IPS-18a (cell line): ENCODE results near the gene PDYN.

Experiments used
- H3K27ac ChIP-seq: one replicate; pipeline ENCODE4 v1.5.1; 2013; ENCODE audit warnings: low read length
- H3K27me3 ChIP-seq: one replicate; pipeline ENCODE4 v1.6.1; 2013; ENCODE audit warnings: mild to moderate bottlenecking, low read length; ENCODE audit not compliant: control insufficient read depth, insufficient read depth
- H3K36me3 ChIP-seq: one replicate; pipeline ENCODE4 v1.6.1; 2013; ENCODE audit warnings: low read depth, low read length; ENCODE audit not compliant: control insufficient read depth
- H3K4me1 ChIP-seq: one replicate; pipeline ENCODE4 v1.6.1; 2013; ENCODE audit warnings: low read depth, low read length; ENCODE audit not compliant: control insufficient read depth
- H3K4me3 ChIP-seq: one replicate; pipeline ENCODE4 v1.5.1; 2013; ENCODE audit warnings: low read length
- H3K9ac ChIP-seq: one replicate; pipeline ENCODE4 v1.6.1; 2013; ENCODE audit warnings: mild to moderate bottlenecking, low read length, moderate library complexity
- H3K9me3 ChIP-seq: one replicate; pipeline ENCODE4 v1.6.1; 2013; ENCODE audit warnings: low read depth, low read length; ENCODE audit not compliant: control insufficient read depth

Gene PDYN

DNA sequence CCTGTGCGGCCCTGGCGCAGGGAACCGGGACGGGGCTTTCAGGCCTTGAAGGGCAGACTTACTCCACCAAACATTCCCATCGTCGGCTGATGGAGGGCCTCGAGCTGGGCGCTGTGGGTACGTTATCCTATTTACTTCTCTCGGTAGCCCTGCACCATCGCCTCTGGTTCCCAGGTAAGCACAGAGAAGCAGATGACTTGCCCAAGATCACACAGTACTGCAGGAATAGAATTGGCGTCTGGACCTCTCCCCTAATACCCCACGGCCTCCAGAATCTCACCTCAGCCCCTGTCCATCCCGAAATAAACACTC lies 46.4 kb downstream of the PDYN start:
- peaks cover 42% of the 10 kb centered on the region for H3K4me1 ChIP-seq
- H3K9me3 ChIP-seq: no peaks in the 10 kb centered on the region
- no peak overlapping the region for H3K27ac ChIP-seq
- peak overlapping the region; percentile 58 for H3K4me3 ChIP-seq
- H3K9ac ChIP-seq: no peak overlapping the region
- peaks cover 55% of the 10 kb centered on the region for H3K27me3 ChIP-seq
- H3K36me3 ChIP-seq: no peaks in the 10 kb centered on the region

DNA sequence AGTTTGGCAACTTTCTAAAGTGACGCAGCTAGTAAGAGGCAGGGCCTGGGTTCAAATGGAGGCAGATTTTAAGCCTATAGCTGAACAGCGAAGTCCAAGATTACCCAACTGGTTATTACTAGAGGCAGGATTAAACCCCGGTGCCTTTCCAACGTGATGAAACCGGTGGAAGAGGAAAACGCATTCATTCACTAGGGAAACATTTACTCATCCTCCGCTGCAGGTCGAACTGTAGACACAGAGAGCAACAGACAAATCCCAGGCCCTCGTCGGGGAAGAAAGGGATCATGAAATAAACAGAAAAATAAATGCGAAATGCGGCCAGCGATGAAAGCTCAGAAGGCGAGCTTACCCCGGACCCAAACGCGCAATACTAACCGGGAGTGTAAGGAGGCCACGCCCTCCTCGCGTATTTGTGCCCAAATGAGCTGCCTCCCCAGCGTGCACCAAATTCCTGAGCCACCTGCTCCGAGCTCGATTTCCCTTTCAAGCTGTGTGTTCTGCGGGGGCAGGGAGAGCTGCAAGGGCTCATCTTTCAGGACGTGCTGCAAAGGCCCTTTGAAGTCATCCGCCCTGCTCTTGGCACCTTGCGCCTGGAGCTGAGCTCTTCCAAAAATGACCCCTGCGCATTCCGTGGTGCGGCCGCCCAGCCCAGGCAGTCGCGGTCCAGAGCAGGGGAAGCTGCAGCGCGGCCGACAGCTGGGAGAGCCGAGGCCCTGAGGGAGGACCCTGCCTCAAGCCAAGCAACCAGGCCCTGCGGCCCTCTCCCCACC lies 46.9 kb downstream of the PDYN start:
- H3K36me3 ChIP-seq: no peaks in the 10 kb centered on the region
- H3K27ac ChIP-seq: no peak overlapping the region
- peaks cover 38% of the 10 kb centered on the region for H3K4me1 ChIP-seq
- peak overlapping the region; percentile 38 for H3K9ac ChIP-seq
- H3K9me3 ChIP-seq: no peaks in the 10 kb centered on the region
- peak overlapping the region; percentile 58 for H3K4me3 ChIP-seq
- H3K27me3 ChIP-seq: peaks cover 50% of the 10 kb centered on the region

DNA sequence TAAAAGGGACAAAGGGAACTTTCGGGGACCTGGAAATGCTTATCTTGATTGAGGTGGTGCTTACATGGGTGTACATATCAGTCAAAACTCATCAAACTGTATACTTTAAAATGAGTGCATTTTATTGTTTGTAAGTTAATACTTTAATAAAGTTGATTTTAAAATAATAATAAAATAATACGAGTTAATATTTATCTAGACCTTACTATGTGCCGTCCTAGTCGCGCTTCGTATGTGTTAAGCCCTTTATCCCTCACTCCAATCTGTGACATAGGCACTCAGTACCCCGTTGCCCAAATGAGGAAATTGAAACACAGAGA lies 47.5 kb downstream of the PDYN start:
- Histone ChIP-seq H3K36me3 (no peaks in the 10 kb centered on the region), H3K4me1 (peaks cover 33% of the 10 kb centered on the region), H3K9ac (peak overlapping the region; percentile 38), H3K27ac (no peak overlapping the region), H3K9me3 (no peaks in the 10 kb centered on the region), H3K27me3 (peaks cover 44% of the 10 kb centered on the region), H3K4me3 (peak overlapping the region; percentile 58)

DNA sequence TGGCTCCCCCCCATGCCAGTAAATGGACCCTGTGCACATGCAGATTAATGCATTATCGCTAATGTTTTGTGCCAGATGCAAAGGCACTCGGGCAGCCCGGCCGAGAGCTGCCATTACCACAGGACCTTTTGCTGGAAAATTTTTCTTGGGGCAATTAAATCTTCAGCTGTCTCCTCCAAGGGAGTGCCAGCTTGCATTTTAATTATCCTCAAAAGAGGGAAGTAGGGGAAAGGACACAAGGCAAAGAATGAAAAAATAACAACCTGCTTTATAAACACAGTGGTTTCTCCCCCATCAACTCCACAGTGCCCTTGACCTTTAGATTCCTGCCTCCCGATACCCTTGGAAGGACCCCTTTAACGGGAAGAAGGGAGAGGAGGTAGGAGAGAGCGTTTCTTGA lies 48.2 kb downstream of the PDYN start:
- Histone ChIP-seq H3K27me3 (peaks cover 43% of the 10 kb centered on the region), H3K27ac (no peak overlapping the region), H3K4me1 (peaks cover 27% of the 10 kb centered on the region), H3K36me3 (no peaks in the 10 kb centered on the region), H3K9ac (no peak overlapping the region), H3K9me3 (no peaks in the 10 kb centered on the region), H3K4me3 (no peak overlapping the region)

DNA sequence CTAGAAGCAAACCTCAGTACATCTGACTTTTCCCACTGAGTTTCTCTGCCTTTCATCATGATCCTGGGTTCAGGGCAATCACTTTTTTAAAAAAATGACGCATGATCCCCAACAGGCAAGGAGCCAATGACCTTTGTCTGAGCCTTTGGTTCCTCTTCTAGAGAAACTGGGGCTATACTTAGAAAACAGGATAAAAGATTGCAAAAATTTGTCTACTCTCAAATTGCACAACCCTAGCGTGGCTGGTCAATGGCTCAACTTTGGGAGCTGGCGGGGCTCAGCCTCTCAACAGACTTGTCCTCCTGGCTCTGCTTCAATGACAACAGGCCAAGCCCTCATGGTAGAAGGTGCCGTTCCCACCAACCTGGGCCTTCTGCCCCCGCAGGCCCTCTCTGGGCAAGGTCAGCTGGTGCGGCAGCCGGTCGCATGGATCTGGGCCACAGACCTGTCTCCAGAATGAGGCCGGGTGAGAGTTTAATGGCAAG lies 48.7 kb downstream of the PDYN start:
- no peak overlapping the region for H3K27ac ChIP-seq
- H3K9ac ChIP-seq: no peak overlapping the region
- peaks cover 27% of the 10 kb centered on the region for H3K4me1 ChIP-seq
- no peaks in the 10 kb centered on the region for H3K9me3 ChIP-seq
- H3K36me3 ChIP-seq: no peaks in the 10 kb centered on the region
- peaks cover 43% of the 10 kb centered on the region for H3K27me3 ChIP-seq
- H3K4me3 ChIP-seq: no peak overlapping the region

DNA sequence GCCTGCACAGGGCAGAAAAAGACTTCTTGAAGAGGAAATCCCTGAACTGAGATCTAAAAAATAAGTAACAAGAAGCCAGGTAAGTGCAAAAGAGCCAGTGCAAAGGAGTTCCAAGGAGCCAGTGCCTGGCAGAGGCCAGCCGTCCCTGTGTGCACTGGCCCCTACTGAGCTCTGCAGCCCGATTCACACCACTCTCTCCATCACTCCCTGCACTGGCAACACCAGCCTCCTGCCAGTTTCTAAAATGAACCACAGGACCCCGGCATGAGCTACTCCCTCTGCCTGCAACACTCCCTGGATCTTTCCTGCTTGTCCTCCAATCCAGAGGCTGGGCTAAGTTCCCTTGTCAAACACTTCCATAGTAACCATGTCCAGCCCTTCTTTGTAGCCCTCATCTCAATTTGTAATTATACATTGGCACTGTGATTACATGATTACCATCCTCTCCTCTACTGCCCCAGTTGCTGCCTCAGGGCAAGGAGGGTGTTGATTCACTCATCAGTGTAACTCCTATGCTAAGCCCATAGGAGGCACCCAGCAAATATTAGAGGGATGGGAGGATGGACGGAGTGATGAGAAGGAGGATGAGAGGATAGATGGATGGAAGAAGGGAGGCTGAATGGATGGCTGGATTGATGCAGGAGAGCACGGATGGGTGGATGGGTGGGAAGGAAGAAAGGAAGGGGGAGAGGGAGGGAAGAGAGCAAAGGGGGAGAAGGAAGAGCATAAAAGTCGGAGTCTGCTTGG lies 49.3 kb downstream of the PDYN start:
- H3K4me1 ChIP-seq: peaks cover 23% of the 10 kb centered on the region
- H3K36me3 ChIP-seq: no peaks in the 10 kb centered on the region
- H3K9me3 ChIP-seq: no peaks in the 10 kb centered on the region
- H3K27me3 ChIP-seq: peaks cover 42% of the 10 kb centered on the region
- H3K4me3 ChIP-seq: no peak overlapping the region
- H3K27ac ChIP-seq: no peak overlapping the region
- no peak overlapping the region for H3K9ac ChIP-seq

DNA sequence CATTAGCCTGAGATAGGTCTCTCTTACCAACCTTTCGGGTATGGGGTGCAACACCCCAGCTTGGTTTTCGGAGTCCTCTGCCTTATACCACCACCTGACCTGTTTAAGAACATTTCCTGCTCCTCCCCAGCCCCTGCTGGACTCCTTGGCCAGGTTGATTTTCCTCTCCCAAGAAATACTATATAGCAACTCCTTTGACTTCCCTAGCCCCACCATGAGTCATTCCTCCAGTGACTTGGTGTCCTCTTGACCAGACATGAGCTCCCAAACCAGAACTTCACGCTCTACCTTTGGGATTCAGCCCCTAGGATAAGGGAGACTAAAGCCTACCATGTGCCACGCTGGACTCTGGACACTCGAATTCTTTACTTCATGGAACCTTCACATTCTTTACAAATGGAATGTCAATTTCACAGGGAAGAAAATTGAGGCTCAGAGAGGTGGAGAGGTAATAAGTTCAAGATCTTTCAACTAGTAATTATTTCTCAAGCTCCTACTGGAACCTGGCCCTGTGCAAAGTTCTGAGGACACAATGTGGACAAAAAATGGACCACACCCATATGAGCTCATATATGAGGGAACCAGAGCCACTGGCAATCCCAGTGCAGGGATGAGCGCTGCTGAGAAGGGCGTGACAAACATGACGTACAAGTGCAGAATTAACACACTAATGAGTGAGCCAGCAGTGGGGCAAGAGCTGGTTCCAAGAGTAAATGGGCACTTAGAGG lies 50.4 kb downstream of the PDYN start:
- H3K4me1 ChIP-seq: peaks cover 14% of the 10 kb centered on the region
- peaks cover 36% of the 10 kb centered on the region for H3K27me3 ChIP-seq
- no peak overlapping the region for H3K27ac ChIP-seq

DNA sequence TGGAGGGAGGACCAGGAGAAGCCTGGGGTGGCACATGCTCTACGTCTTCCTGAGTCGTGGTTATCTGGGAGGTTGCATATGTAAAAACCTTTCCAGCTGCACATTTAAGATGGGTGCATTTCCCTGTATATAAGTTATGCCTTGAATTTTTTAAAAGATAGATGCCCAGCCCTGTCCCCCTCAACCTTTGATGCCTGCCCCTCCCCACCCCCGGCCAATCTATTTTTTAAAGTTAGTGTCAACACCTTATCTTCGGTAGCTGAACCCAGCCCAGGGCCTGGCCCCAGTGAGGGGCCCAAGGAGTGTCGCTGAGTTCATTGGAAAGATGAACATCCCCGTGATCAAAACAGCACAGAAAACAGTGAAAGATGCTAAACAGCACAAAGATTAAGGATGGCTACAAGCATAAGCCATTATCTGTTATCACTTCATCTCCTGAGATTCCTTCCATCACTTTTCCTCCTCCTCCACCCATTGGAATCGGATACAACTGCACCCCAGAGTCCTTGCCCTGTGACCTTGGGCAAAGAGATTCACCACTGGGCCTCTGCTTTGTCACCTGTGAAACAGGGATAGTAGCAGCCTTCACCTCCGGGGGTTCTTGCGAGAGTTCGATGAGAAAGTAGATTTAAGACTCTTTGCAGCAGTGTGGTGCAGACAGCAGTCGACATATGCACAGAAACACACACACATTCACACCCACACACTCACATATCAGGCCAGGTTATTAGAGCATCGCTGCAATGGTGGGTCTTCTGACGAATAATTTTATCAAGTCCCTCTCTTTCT lies 51.2 kb downstream of the PDYN start:
- no peak overlapping the region for H3K4me3 ChIP-seq
- H3K27ac ChIP-seq: no peak overlapping the region
- no peak overlapping the region for H3K9ac ChIP-seq
- H3K27me3 ChIP-seq: peaks cover 29% of the 10 kb centered on the region
- H3K36me3 ChIP-seq: no peaks in the 10 kb centered on the region
- peaks cover 7% of the 10 kb centered on the region for H3K4me1 ChIP-seq
- no peaks in the 10 kb centered on the region for H3K9me3 ChIP-seq

More for the DNA sequence above, 50.4 kb downstream of the PDYN start:
- Histone ChIP-seq H3K9ac (no peak overlapping the region), H3K4me3 (no peak overlapping the region), H3K9me3 (no peaks in the 10 kb centered on the region), H3K36me3 (no peaks in the 10 kb centered on the region)

DNA sequence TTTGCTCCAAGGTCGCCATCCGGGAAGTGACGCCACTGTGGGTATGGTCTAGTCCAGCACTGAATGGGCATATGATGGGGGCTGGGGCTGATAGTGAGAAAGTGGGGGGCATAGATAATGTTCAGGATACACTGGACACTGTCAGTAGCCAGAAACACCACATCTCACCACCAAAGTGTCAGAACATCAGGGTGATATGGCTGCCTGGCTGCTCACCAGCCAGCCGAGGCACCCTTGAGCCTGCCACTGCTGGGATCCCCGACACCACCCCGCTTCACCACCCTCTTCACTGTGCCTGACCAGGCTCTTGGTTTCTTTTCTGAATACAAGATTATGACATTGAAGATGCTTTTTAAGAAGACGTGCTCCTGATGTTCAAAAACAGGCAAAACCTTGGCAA lies 51.8 kb downstream of the PDYN start:
- Histone ChIP-seq H3K27ac (no peak overlapping the region), H3K9me3 (no peaks in the 10 kb centered on the region), H3K4me3 (no peak overlapping the region), H3K36me3 (no peaks in the 10 kb centered on the region), H3K4me1 (peaks cover 3% of the 10 kb centered on the region), H3K27me3 (peaks cover 25% of the 10 kb centered on the region), H3K9ac (no peak overlapping the region)

DNA sequence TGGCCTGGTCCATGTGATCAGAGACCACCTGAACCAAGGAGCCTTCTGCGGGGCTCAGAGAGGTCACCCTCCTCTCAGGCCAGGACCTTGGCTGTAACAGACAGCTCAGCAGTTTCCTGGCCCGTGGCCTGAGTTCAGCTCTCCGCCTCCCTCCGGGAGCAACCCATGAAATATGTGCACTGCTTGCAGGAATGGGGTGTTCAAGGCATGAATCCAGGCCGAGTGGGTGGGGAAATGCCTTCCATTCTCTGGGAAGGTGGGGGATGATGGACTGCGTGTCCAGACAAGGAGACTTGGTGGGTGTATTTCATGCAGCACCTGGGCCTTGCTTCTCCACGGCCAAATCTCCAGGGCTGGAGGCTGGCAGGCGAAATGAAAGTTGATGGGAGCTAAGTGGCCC lies 52.6 kb downstream of the PDYN start:
- no peak overlapping the region for H3K9ac ChIP-seq
- no peak overlapping the region for H3K4me3 ChIP-seq
- peaks cover 19% of the 10 kb centered on the region for H3K27me3 ChIP-seq
- no peaks in the 10 kb centered on the region for H3K9me3 ChIP-seq
- H3K36me3 ChIP-seq: no peaks in the 10 kb centered on the region
- no peaks in the 10 kb centered on the region for H3K4me1 ChIP-seq
- no peak overlapping the region for H3K27ac ChIP-seq

DNA sequence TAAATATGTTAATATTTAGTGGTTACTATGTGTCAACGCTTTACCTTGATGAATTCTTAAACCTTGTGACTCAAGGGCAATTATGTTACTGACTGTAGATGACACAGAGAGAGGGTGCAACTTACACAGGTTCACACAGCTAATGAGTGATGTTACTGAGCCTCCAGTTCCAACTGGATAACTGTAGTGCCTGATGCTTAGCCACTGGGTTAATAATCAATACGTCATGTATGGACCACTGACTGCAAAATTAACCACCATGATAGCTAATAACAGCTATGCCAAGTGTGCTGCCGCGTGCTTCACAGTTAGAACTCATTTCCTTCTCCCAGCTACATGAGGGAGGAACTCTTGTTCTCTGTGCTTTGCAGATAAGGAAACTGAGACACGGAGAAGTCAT lies 53.3 kb downstream of the PDYN start:
- Histone ChIP-seq H3K36me3 (no peaks in the 10 kb centered on the region), H3K27me3 (peaks cover 12% of the 10 kb centered on the region), H3K4me3 (no peak overlapping the region), H3K9ac (no peak overlapping the region), H3K4me1 (no peaks in the 10 kb centered on the region), H3K27ac (no peak overlapping the region), H3K9me3 (no peaks in the 10 kb centered on the region)
